ENCODE data around the gene RBM4B.

The RBM4B gene

GRCh38 chr11:66639066-66639813 lies 38.4 kb downstream of the RBM4B start:
- no peak for DNase-seq

- DNase-seq, result peak; percentile 99
Measured at GRCh38 chr11:66638177-66639065, 39.3 kb downstream of the RBM4B start, which contains the start of gene RBM4. Gene RBM4, plus strand, starts transcription at chr11:66638703. Its CDS starts 1,009 bp downstream, at chr11:66639712.

GRCh38 chr11:66637557-66638176 lies 40.0 kb downstream of the RBM4B start:
- DNase-seq, result no peak

DNA sequence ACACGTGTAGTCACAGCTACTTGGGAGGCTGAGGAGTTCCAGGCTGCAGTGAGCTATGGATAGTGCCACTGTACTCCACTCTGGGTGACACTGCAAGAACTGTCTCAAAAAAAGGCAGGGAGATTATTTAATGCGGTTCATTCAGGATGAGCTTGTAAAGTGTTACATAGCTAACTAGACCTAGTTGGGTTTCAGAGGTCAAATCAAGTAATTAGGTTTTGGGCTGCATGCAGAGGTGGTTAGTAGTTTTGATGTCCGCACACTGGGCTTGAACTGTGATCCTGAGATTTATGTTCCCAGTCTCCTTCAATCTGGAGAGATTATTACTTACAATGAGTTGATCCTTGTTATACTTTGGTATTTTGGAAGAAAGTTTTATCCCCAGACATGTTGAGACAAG lies 41.3 kb downstream of the RBM4B start:
- DNase-seq, result no peak

- DNase-seq, result no peak
Measured at GRCh38 chr11:66632952-66633351, 44.7 kb downstream of the RBM4B start.

GRCh38 chr11:66631883-66632282 lies 45.8 kb downstream of the RBM4B start:
- DNase-seq, result no peak

DNA sequence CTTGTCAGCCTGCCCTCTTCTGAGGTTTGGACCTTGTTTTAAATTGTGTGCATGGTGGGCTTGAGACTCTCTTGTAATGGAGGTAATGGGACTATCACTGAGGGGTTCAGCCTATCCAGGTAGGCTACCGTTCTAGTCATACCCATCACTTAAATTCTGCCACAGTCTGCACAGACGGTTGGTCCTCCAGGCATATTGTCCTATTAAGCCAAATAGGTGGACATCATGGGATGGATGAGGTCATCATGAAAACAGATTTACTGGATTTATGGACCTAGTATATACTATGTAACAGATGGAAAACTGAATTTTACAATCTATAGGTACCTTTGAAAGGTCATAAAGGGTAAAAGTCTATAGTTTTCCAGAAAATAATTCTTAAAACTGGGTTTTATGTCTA lies 48.3 kb downstream of the RBM4B start:
- no peak for DNase-seq

GRCh38 chr11:66628061-66628603 lies 49.6 kb downstream of the RBM4B start:
- DNase-seq, result no peak

GRCh38 chr11:66626926-66627325 lies 50.8 kb downstream of the RBM4B start:
- no peak for DNase-seq

DNA sequence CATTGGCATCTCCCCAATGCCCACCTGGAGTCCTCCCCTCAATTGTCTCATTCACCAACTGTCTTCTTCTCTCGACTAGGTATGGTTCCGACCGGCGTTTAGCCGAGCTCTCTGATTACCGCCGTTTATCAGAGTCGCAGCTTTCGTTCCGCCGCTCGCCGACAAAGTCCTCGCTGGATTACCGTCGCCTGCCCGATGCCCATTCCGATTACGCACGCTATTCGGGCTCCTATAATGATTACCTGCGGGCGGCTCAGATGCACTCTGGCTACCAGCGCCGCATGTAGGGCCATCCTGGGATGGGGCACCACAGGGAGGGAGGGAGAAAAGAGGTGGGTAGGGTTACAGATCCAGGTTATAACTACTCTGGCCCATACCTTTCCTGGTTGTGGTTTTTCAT lies 51.3 kb downstream of the RBM4B start:
- DNase-seq, result no peak

- DNase-seq, result no peak
Measured at GRCh38 chr11:66625752-66626149, 51.9 kb downstream of the RBM4B start.

GRCh38 chr11:66625041-66625751 lies 52.5 kb downstream of the RBM4B start:
- DNase-seq, result no peak

DNA sequence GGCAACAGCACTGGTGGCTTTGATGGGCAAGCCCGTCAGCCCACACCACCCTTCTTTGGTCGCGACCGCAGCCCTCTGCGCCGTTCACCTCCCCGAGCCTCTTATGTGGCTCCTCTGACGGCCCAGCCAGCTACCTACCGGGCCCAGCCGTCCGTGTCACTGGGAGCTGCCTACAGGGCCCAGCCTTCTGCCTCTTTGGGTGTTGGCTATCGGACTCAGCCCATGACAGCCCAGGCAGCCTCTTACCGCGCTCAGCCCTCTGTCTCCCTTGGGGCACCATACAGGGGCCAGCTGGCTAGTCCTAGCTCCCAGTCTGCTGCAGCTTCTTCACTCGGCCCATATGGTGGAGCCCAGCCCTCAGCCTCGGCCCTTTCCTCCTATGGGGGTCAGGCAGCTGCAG lies 53.2 kb downstream of the RBM4B start:
- DNase-seq, result no peak

GRCh38 chr11:66619080-66619554 lies 58.6 kb downstream of the RBM4B start:
- DNase-seq, result no peak

DNA sequence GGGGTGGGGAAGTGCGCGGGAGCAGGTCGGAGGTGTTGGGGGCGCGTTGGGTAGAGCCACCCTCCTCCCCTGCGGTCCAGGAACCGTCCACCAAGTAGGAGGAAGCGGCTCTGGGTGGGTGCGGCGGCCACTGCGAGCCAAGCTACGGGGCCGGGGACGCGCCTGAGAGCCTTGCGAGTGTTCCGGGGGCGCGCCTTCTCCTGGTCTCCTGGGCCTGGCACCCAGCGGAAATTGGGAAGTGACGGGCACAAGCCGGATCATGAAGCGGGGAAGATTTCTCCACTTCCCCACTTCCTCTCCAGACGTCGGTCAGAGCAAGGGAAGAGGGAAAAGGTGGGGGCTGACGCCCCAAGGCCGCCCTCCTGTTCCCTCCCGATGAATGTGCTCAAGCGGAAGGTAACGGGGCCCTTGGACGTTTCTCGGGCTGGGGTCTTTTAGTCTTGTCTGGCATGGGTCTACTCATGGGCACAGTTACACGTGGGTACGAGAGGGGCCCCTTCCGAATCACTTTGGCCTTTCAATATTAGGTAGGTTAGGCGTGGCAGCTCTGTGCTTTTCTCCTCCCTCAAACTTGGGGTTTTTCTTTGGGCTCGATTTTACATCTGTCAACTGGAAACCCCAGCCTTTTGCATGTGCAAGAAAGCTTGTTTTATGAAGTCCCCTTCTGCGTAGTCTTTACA lies 60.4 kb downstream of the RBM4B start:
- DNase-seq, result no peak

DNA sequence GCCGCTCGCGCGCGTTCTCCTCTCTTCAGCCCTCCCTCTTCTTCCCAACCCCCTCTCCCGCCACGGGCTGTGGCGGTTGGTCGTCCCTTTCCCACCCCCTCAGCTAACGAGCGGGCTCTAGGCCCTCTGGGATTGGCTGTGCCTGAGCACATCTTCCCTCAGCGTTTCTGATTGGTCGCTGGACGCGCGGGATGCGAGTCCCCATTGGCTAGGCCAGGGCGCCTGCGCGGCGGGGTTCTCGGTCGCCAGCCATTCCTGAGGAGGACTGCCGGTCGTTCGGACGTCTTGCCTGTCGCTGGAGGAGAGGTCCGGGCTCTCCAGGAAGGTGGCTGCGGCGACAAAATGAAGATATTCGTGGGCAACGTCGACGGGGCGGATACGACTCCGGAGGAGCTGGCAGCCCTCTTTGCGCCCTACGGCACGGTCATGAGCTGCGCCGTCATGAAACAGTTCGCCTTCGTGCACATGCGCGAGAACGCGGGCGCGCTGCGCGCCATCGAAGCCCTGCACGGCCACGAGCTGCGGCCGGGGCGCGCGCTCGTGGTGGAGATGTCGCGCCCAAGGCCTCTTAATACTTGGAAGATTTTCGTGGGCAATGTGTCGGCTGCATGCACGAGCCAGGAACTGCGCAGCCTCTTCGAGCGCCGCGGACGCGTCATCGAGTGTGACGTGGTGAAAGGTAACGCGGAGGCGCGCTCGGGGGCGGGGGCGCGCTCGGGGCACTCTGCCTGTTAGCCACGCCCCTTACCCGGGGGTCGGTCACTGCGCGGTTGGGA lies 61.1 kb downstream of the RBM4B start, which contains the start of gene RBM14:
Gene RBM14 (plus strand): TSS at position 252 of the 776 bp plus-strand sequence. CDS start 91 bp downstream, at position 343.
- DNase-seq, result peak; percentile 96
